HEK293 (cell line): ENCODE measurements around the gene MED29.
A peak's percentile ranks its signal among the peaks of the same experiment; 100 is the strongest.

Experiments used
- ATF2 ChIP-seq: fragments of 450-650 bp; formaldehyde crosslinking; IDR thresholded peaks from 2 replicates; pipeline ENCODE4 v1.5.1; 2016; ENCODE audit warnings: missing biosample characterization, missing genetic modification characterization, low read depth
- CTCF ChIP-seq: fragments of 450-650 bp; formaldehyde crosslinking; IDR thresholded peaks from 2 replicates; pipeline ENCODE4 v1.5.1; 2016; ENCODE audit warnings: missing biosample characterization, missing genetic modification characterization
- GFI1B ChIP-seq: fragments of 450-650 bp; formaldehyde crosslinking; IDR thresholded peaks from 2 replicates; pipeline ENCODE4 v1.5.1; 2016; ENCODE audit warnings: missing biosample characterization, missing genetic modification characterization
- GLI4 ChIP-seq: fragments of 450-650 bp; formaldehyde crosslinking; IDR thresholded peaks from 2 replicates; pipeline ENCODE4 v1.5.1; 2016; ENCODE audit warnings: missing biosample characterization, missing genetic modification characterization
- KLF9 ChIP-seq: fragments of 450-650 bp; formaldehyde crosslinking; IDR thresholded peaks from 2 replicates; pipeline ENCODE4 v1.5.1; 2016; ENCODE audit warnings: missing biosample characterization, missing genetic modification characterization, low read depth
- SALL2 ChIP-seq: fragments of 450-650 bp; formaldehyde crosslinking; IDR thresholded peaks from 2 replicates; pipeline ENCODE4 v1.5.0; 2017; ENCODE audit warnings: missing biosample characterization, mild to moderate bottlenecking, missing genetic modification characterization, borderline replicate concordance
- TRIM28 ChIP-seq: IDR thresholded peaks from 2 replicates; pipeline ENCODE4 v1.6.1; 2011; ENCODE audit warnings: low read length, control low read depth, borderline replicate concordance
- TSHZ1 ChIP-seq: fragments of 450-650 bp; formaldehyde crosslinking; IDR thresholded peaks from 2 replicates; pipeline ENCODE4 v1.5.1; 2016; ENCODE audit warnings: missing biosample characterization, missing genetic modification characterization, borderline replicate concordance
- YY2 ChIP-seq: fragments of 450-650 bp; formaldehyde crosslinking; IDR thresholded peaks from 2 replicates; pipeline ENCODE4 v1.5.1; 2016; ENCODE audit warnings: missing biosample characterization, missing genetic modification characterization
- ZFP69B ChIP-seq: fragments of 450-650 bp; formaldehyde crosslinking; IDR thresholded peaks from 2 replicates; pipeline ENCODE4 v1.5.1; 2016; ENCODE audit warnings: missing biosample characterization, missing genetic modification characterization
- ZIC2 ChIP-seq: fragments of 450-650 bp; formaldehyde crosslinking; IDR thresholded peaks from 2 replicates; pipeline ENCODE4 v1.5.1; 2016; ENCODE audit warnings: missing biosample characterization, missing genetic modification characterization
- ZNF114 ChIP-seq: fragments of 450-650 bp; formaldehyde crosslinking; IDR thresholded peaks from 2 replicates; pipeline ENCODE4 v1.5.0; 2017; ENCODE audit warnings: missing biosample characterization, missing genetic modification characterization
- ZNF138 ChIP-seq: fragments of 450-650 bp; formaldehyde crosslinking; IDR thresholded peaks from 2 replicates; pipeline ENCODE4 v1.5.1; 2016; ENCODE audit warnings: missing biosample characterization, missing genetic modification characterization, borderline replicate concordance
- ZNF16 ChIP-seq: fragments of 450-650 bp; formaldehyde crosslinking; IDR thresholded peaks from 2 replicates; pipeline ENCODE4 v1.5.1; 2016; ENCODE audit warnings: low read depth, missing biosample characterization, missing genetic modification characterization
- ZNF175 ChIP-seq: fragments of 450-650 bp; formaldehyde crosslinking; IDR thresholded peaks from 2 replicates; pipeline ENCODE4 v1.5.1; 2016; ENCODE audit warnings: missing biosample characterization, missing genetic modification characterization
- ZNF211 ChIP-seq: fragments of 450-650 bp; formaldehyde crosslinking; IDR thresholded peaks from 2 replicates; pipeline ENCODE4 v1.5.1; 2016; ENCODE audit warnings: low read depth, missing biosample characterization, missing genetic modification characterization
- ZNF221 ChIP-seq: fragments of 450-650 bp; formaldehyde crosslinking; IDR thresholded peaks from 2 replicates; pipeline ENCODE4 v1.5.1; 2017; ENCODE audit warnings: missing biosample characterization, missing genetic modification characterization, borderline replicate concordance
- ZNF324 ChIP-seq: fragments of 450-650 bp; formaldehyde crosslinking; IDR thresholded peaks from 2 replicates; pipeline ENCODE4 v1.5.1; 2016; ENCODE audit warnings: missing biosample characterization, missing genetic modification characterization
- ZNF362 ChIP-seq: fragments of 450-650 bp; formaldehyde crosslinking; IDR thresholded peaks from 2 replicates; pipeline ENCODE4 v1.5.1; 2016; ENCODE audit warnings: missing biosample characterization, missing genetic modification characterization
- ZNF423 ChIP-seq: fragments of 450-650 bp; formaldehyde crosslinking; IDR thresholded peaks from 2 replicates; pipeline ENCODE4 v1.5.1; 2016; ENCODE audit warnings: missing biosample characterization, missing genetic modification characterization
- ZNF473 ChIP-seq: fragments of 450-650 bp; formaldehyde crosslinking; IDR thresholded peaks from 2 replicates; pipeline ENCODE4 v1.5.1; 2017; ENCODE audit warnings: missing biosample characterization, missing genetic modification characterization
- ZNF501 ChIP-seq: fragments of 450-650 bp; formaldehyde crosslinking; IDR thresholded peaks from 2 replicates; pipeline ENCODE4 v1.5.1; 2016; ENCODE audit warnings: missing biosample characterization, missing genetic modification characterization
- ZNF585B ChIP-seq: fragments of 450-650 bp; formaldehyde crosslinking; IDR thresholded peaks from 2 replicates; pipeline ENCODE4 v1.5.1; 2016; ENCODE audit warnings: missing biosample characterization, missing genetic modification characterization
- ZNF654 ChIP-seq: fragments of 450-650 bp; formaldehyde crosslinking; IDR thresholded peaks from 2 replicates; pipeline ENCODE4 v1.5.1; 2016; ENCODE audit warnings: low read depth, missing biosample characterization, missing genetic modification characterization
- ZNF76 ChIP-seq: fragments of 450-650 bp; formaldehyde crosslinking; IDR thresholded peaks from 2 replicates; pipeline ENCODE4; 2016; ENCODE audit warnings: low read depth, missing biosample characterization, missing genetic modification characterization, borderline replicate concordance
- TF ChIP-seq, protein P1 (sequence below): fragments of 450-650 bp; formaldehyde crosslinking; IDR thresholded peaks from 2 replicates; pipeline ENCODE4 v1.5.1; 2016; ENCODE audit warnings: missing biosample characterization, missing genetic modification characterization, borderline replicate concordance

Gene MED29

DNA sequence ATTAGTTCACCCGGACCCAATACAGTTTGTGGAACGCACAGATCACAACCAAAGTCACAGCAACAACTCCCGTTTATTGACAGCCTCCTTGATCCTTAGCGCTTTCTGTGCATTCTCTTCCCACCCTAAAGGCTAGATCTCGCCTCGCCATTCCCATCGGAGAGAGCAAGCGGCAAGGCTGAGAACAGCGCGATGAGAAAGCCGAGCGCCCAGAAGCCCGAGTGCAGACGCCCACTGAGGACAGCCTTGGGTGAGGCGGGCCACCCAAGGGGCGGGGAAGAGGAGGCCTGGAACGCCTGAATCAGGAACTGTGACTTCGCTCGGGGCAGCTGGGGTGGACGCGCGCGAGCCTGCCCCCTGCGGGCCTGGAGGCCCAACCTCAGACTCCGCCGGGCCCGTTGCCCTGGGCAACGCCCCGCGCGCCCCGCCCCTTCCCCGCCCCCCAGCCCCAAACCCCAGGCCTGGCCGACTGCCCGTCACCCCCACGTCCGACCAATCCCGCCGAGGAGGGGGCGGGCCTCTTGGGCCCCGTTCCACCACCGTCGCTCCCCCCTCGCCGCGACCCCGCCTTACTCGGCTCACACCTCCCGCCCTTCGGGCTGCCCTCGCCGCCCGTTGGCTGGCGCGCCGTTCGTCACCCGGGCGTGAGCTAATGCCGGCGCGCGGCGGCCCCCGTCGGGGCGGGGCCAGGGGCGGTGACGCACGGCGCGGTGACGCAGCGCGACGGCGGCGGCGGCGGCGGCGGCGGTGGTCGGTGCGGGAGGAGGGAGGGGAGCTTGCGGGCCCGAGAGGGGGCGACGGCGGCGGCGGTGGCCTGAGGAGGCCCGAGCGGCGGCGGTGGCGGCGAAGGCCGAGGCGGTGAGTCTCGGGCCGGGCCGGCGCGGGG, 49.2 kb upstream of the MED29 start, which contains the start of gene SAMD4B (continued):
- no peak for TF ChIP-seq ATF2 (tag by site-specific recombination)
- TF ChIP-seq SALL2, result no peak
- no peak for TF ChIP-seq GFI1B
- no peak for TF ChIP-seq ZNF138 (tag by site-specific recombination)
- peak; percentile 71 for TF ChIP-seq ZIC2 (tag by site-specific recombination)
- TF ChIP-seq ZNF76 (tag by site-specific recombination), result peak; percentile 75; the same call in 1 of the 2 replicates
- TF ChIP-seq ZNF423 (tag by site-specific recombination), result peak; percentile 96
- peak; percentile 92 for TF ChIP-seq ZFP69B
- TF ChIP-seq GLI4, result no peak; the same call in 1 of the 2 replicates
- no peak for TF ChIP-seq ZNF114 (tag by site-specific recombination)
- TF ChIP-seq YY2, result peak; percentile 69; the same call in 1 of the 2 replicates
- no peak for TF ChIP-seq ZNF654 (tag by site-specific recombination)
- no peak for TF ChIP-seq ZNF473 (tag by site-specific recombination)
- peak; percentile 98 for TF ChIP-seq CTCF (tag by site-specific recombination)
- TF ChIP-seq ZNF501 (tag by site-specific recombination), result peak; percentile 100
- TF ChIP-seq ZNF324 (tag by site-specific recombination), result peak; percentile 94
- peak; percentile 97 for TF ChIP-seq KLF9 (tag by site-specific recombination)
- no peak for TF ChIP-seq ZNF362 (tag by site-specific recombination)
- TF ChIP-seq, protein P1, sequence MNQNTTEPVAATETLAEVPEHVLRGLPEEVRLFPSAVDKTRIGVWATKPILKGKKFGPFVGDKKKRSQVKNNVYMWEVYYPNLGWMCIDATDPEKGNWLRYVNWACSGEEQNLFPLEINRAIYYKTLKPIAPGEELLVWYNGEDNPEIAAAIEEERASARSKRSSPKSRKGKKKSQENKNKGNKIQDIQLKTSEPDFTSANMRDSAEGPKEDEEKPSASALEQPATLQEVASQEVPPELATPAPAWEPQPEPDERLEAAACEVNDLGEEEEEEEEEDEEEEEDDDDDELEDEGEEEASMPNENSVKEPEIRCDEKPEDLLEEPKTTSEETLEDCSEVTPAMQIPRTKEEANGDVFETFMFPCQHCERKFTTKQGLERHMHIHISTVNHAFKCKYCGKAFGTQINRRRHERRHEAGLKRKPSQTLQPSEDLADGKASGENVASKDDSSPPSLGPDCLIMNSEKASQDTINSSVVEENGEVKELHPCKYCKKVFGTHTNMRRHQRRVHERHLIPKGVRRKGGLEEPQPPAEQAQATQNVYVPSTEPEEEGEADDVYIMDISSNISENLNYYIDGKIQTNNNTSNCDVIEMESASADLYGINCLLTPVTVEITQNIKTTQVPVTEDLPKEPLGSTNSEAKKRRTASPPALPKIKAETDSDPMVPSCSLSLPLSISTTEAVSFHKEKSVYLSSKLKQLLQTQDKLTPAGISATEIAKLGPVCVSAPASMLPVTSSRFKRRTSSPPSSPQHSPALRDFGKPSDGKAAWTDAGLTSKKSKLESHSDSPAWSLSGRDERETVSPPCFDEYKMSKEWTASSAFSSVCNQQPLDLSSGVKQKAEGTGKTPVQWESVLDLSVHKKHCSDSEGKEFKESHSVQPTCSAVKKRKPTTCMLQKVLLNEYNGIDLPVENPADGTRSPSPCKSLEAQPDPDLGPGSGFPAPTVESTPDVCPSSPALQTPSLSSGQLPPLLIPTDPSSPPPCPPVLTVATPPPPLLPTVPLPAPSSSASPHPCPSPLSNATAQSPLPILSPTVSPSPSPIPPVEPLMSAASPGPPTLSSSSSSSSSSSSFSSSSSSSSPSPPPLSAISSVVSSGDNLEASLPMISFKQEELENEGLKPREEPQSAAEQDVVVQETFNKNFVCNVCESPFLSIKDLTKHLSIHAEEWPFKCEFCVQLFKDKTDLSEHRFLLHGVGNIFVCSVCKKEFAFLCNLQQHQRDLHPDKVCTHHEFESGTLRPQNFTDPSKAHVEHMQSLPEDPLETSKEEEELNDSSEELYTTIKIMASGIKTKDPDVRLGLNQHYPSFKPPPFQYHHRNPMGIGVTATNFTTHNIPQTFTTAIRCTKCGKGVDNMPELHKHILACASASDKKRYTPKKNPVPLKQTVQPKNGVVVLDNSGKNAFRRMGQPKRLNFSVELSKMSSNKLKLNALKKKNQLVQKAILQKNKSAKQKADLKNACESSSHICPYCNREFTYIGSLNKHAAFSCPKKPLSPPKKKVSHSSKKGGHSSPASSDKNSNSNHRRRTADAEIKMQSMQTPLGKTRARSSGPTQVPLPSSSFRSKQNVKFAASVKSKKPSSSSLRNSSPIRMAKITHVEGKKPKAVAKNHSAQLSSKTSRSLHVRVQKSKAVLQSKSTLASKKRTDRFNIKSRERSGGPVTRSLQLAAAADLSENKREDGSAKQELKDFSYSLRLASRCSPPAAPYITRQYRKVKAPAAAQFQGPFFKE, result no peak
- no peak for TF ChIP-seq ZNF585B (tag by site-specific recombination)
- peak; percentile 97 for TF ChIP-seq TRIM28
- TF ChIP-seq TSHZ1 (tag by site-specific recombination), result peak; percentile 83
- no peak for TF ChIP-seq ZNF211
- TF ChIP-seq ZNF175 (tag by site-specific recombination), result no peak
- peak; percentile 98; the same call in 1 of the 2 replicates for TF ChIP-seq ZNF221 (tag by site-specific recombination)
- TF ChIP-seq ZNF16, result no peak; the same call in 1 of the 2 replicates
